Activated CD4-positive, alpha-beta T cell treated with anti-CD3 and anti-CD28 coated beads, Interleukin-2, amount 10 ng/mL, durations not matched to agents 7 days and 5 days (primary cell): Measurements from ENCODE around the gene RUNX2. TPM values are rescaled to one million over a fixed set of nuclear protein-coding genes. Genes with fewer than 3 reads are reported as not detected.
A peak's percentile ranks its signal among the peaks of the same experiment; 100 is the strongest.

Experiments used
- CTCF ChIA-PET: fragments of 350-600 bp; sonication (Branson Sonifier 250); formaldehyde crosslinking; loops from one replicate; lab custom pipeline; 2021; ENCODE audit warnings: antibody characterized with exemption; lab: Charles Lee
- POLR2A ChIA-PET: fragments of 350-600 bp; sonication (Branson Sonifier 250); formaldehyde crosslinking; loops from one replicate; lab custom pipeline; 2021; ENCODE audit warnings: antibody characterized with exemption; lab: Charles Lee
- DNase-seq: peaks from one replicate; pipeline ENCODE4 v3.0.0-alpha.2; 2020
- H3K27ac Mint-ChIP-seq: one replicate; pipeline ENCODE4 v1.8.0; 2021; ENCODE audit warnings: mild to moderate bottlenecking, moderate library complexity, mixed read lengths
- H3K27me3 Mint-ChIP-seq: one replicate; pipeline ENCODE4 v1.8.0; 2021; ENCODE audit warnings: mixed read lengths
- H3K36me3 Mint-ChIP-seq: one replicate; pipeline ENCODE4 v1.8.0; 2021; ENCODE audit warnings: low read depth, mixed read lengths
- H3K4me1 Mint-ChIP-seq: one replicate; pipeline ENCODE4 v1.8.0; 2021; ENCODE audit warnings: mixed read lengths
- H3K4me3 Mint-ChIP-seq: one replicate; pipeline ENCODE4 v1.8.0; 2021; ENCODE audit warnings: mild to moderate bottlenecking, moderate library complexity, mixed read lengths
- H3K9me3 Mint-ChIP-seq: one replicate; pipeline ENCODE4 v1.8.0; 2021; ENCODE audit warnings: mixed read lengths
- total RNA-seq, 2 experiments: library from RNA; stranded (reverse); gene quantifications; one replicate each; pipeline ENCODE4 v1.2.3, GENCODE V29; 2021

Gene RUNX2
- total RNA-seq, 2 experiments from 2014 or later, result 13.2 to 13.4 TPM

- Mint-ChIP-seq H3K27me3 (no peaks in the 10 kb centered on the region), H3K27ac (no peak overlapping the region), H3K4me3 (no peak overlapping the region)
Measured at GRCh38 chr6:45640811-45641210, 312.7 kb downstream of the RUNX2 start.

GRCh38 chr6:45642331-45643125 is 314.4 kb downstream of the RUNX2 start:
- no peak overlapping the region for H3K27ac Mint-ChIP-seq
- H3K4me3 Mint-ChIP-seq, result no peak overlapping the region
- ChIA-PET POLR2A (no interaction called here), CTCF (interaction anchor here (0.8 to 1.2 kb wide), 3 partner anchors 9 to 23 kb away, joined by 3 read pairs; no protein-coding TSS in a partner anchor)
- H3K4me1 Mint-ChIP-seq, result peaks cover 7% of the 10 kb centered on the region
- H3K36me3 Mint-ChIP-seq, result no peaks in the 10 kb centered on the region
- no peaks in the 10 kb centered on the region for H3K27me3 Mint-ChIP-seq
- H3K9me3 Mint-ChIP-seq, result no peaks in the 10 kb centered on the region
- no peak for DNase-seq

More at GRCh38 chr6:45640811-45641210, 312.7 kb downstream of the RUNX2 start:
- ChIA-PET CTCF (interaction anchor here (1.2 kb wide), 1 partner anchor 8 kb away, joined by 3 read pairs; no protein-coding TSS in a partner anchor), POLR2A (no interaction called here)
- DNase-seq, result no peak
- Mint-ChIP-seq H3K4me1 (peaks cover 4% of the 10 kb centered on the region), H3K9me3 (no peaks in the 10 kb centered on the region), H3K36me3 (no peaks in the 10 kb centered on the region)

- Mint-ChIP-seq H3K27me3 (no peaks in the 10 kb centered on the region), H3K9me3 (no peaks in the 10 kb centered on the region), H3K27ac (no peak overlapping the region), H3K4me1 (peaks cover 11% of the 10 kb centered on the region), H3K4me3 (no peak overlapping the region), H3K36me3 (no peaks in the 10 kb centered on the region)
- CTCF ChIA-PET, result interaction anchor here (1.2 kb wide), 1 partner anchor 21 kb away, joined by 3 read pairs; no protein-coding TSS in a partner anchor
- DNase-seq, result no peak
- POLR2A ChIA-PET, result no interaction called here
Measured at GRCh38 chr6:45643126-45643525, 315.0 kb downstream of the RUNX2 start.

GRCh38 chr6:45644720-45645119 is 316.6 kb downstream of the RUNX2 start:
- Mint-ChIP-seq H3K4me1 (peaks cover 10% of the 10 kb centered on the region), H3K27ac (no peak overlapping the region), H3K4me3 (no peak overlapping the region), H3K36me3 (no peaks in the 10 kb centered on the region), H3K27me3 (no peaks in the 10 kb centered on the region), H3K9me3 (no peaks in the 10 kb centered on the region)
- CTCF ChIA-PET, result interaction anchor here (1.2 to 1.4 kb wide), 2 partner anchors 14 to 391 kb away, joined by 3 to 4 read pairs; no protein-coding TSS in a partner anchor
- DNase-seq, result no peak
- POLR2A ChIA-PET, result no interaction called here

- Mint-ChIP-seq H3K9me3 (no peaks in the 10 kb centered on the region), H3K27ac (no peak overlapping the region), H3K36me3 (no peaks in the 10 kb centered on the region), H3K4me3 (no peak overlapping the region), H3K4me1 (peaks cover 10% of the 10 kb centered on the region), H3K27me3 (no peaks in the 10 kb centered on the region)
- DNase-seq, result no peak
- ChIA-PET CTCF (interaction anchor here (1.2 to 1.4 kb wide), 3 partner anchors 9 to 392 kb away, joined by 3 to 4 read pairs (median 3); no protein-coding TSS in a partner anchor), POLR2A (no interaction called here)
Measured at GRCh38 chr6:45645302-45645701, 317.2 kb downstream of the RUNX2 start.

GRCh38 chr6:45647341-45648261 is 319.5 kb downstream of the RUNX2 start:
- ChIA-PET POLR2A (no interaction called here), CTCF (interaction anchor here (0.6 to 1.2 kb wide), 3 partner anchors 8 to 1181 kb away, joined by 3 to 4 read pairs (median 3); no protein-coding TSS in a partner anchor)
- no peaks in the 10 kb centered on the region for H3K27me3 Mint-ChIP-seq
- no peak for DNase-seq
- H3K4me3 Mint-ChIP-seq, result no peak overlapping the region
- peak overlapping the region; percentile 51 for H3K27ac Mint-ChIP-seq
- no peaks in the 10 kb centered on the region for H3K9me3 Mint-ChIP-seq
- peaks cover 10% of the 10 kb centered on the region for H3K4me1 Mint-ChIP-seq
- H3K36me3 Mint-ChIP-seq, result no peaks in the 10 kb centered on the region

- CTCF ChIA-PET, result interaction anchor here (0.8 to 1.3 kb wide), 3 partner anchors 8 to 275 kb away, joined by 3 read pairs; no protein-coding TSS in a partner anchor
- Mint-ChIP-seq H3K4me1 (peaks cover 11% of the 10 kb centered on the region), H3K9me3 (no peaks in the 10 kb centered on the region), H3K27me3 (no peaks in the 10 kb centered on the region), H3K27ac (no peak overlapping the region), H3K4me3 (no peak overlapping the region), H3K36me3 (no peaks in the 10 kb centered on the region)
- DNase-seq, result no peak
- POLR2A ChIA-PET, result no interaction called here
Measured at GRCh38 chr6:45648262-45648620, 320.1 kb downstream of the RUNX2 start.

GRCh38 chr6:45650524-45651135 is 322.5 kb downstream of the RUNX2 start:
- Mint-ChIP-seq H3K36me3 (no peaks in the 10 kb centered on the region), H3K27ac (no peak overlapping the region), H3K9me3 (peaks cover 5% of the 10 kb centered on the region), H3K4me1 (peaks cover 12% of the 10 kb centered on the region), H3K27me3 (no peaks in the 10 kb centered on the region), H3K4me3 (no peak overlapping the region)
- DNase-seq, result no peak
- ChIA-PET POLR2A (no interaction called here), CTCF (interaction anchor here (1.6 to 1.8 kb wide), 2 partner anchors 18 to 20 kb away, joined by 3 read pairs; no protein-coding TSS in a partner anchor)

GRCh38 chr6:45651301-45651700 is 323.2 kb downstream of the RUNX2 start:
- H3K36me3 Mint-ChIP-seq, result no peaks in the 10 kb centered on the region
- no peak overlapping the region for H3K27ac Mint-ChIP-seq
- peaks cover 12% of the 10 kb centered on the region for H3K4me1 Mint-ChIP-seq
- no peak for DNase-seq
- peaks cover 5% of the 10 kb centered on the region for H3K9me3 Mint-ChIP-seq
- H3K4me3 Mint-ChIP-seq, result no peak overlapping the region
- H3K27me3 Mint-ChIP-seq, result no peaks in the 10 kb centered on the region
- ChIA-PET POLR2A (no interaction called here), CTCF (interaction anchor here (0.8 to 1.8 kb wide), 4 partner anchors 12 to 22 kb away, joined by 3 to 5 read pairs (median 3); no protein-coding TSS in a partner anchor)

GRCh38 chr6:45652416-45652815 is 324.3 kb downstream of the RUNX2 start:
- H3K9me3 Mint-ChIP-seq, result peaks cover 11% of the 10 kb centered on the region
- peaks cover 10% of the 10 kb centered on the region for H3K4me1 Mint-ChIP-seq
- H3K27ac Mint-ChIP-seq, result no peak overlapping the region
- H3K27me3 Mint-ChIP-seq, result peaks cover 2% of the 10 kb centered on the region
- no peak for DNase-seq
- H3K4me3 Mint-ChIP-seq, result no peak overlapping the region
- peaks cover 4% of the 10 kb centered on the region for H3K36me3 Mint-ChIP-seq
- CTCF ChIA-PET, result interaction anchor here (0.7 to 1.3 kb wide), 5 partner anchors 12 to 30 kb away, joined by 3 to 5 read pairs (median 3); no protein-coding TSS in a partner anchor
- POLR2A ChIA-PET, result no interaction called here

GRCh38 chr6:45653117-45653883 is 325.2 kb downstream of the RUNX2 start:
- H3K27me3 Mint-ChIP-seq, result peaks cover 2% of the 10 kb centered on the region
- H3K4me1 Mint-ChIP-seq, result peaks cover 9% of the 10 kb centered on the region
- H3K4me3 Mint-ChIP-seq, result no peak overlapping the region
- POLR2A ChIA-PET, result no interaction called here
- DNase-seq, result no peak
- peaks cover 11% of the 10 kb centered on the region for H3K9me3 Mint-ChIP-seq
- H3K27ac Mint-ChIP-seq, result no peak overlapping the region
- CTCF ChIA-PET, result interaction anchor here (0.7 to 1.8 kb wide), 4 partner anchors 19 to 48 kb away, joined by 3 to 4 read pairs (median 3); no protein-coding TSS in a partner anchor
- peaks cover 4% of the 10 kb centered on the region for H3K36me3 Mint-ChIP-seq
